SK-N-SH treated with all-trans-retinoic acid at 6 μM for 48 hours (cell line): ENCODE data around the gene FER.

Experiments
- ATAC-seq: fragments of 200-7000 bp; cut with Tn5 transposase; 3 replicates; pipeline ENCODE4 v1.9.1; 2020; ENCODE audit warnings: mild to moderate bottlenecking, moderate library complexity
- ARNTL ChIP-seq: fragments of 450-650 bp; formaldehyde crosslinking; IDR thresholded peaks from 2 replicates; pipeline ENCODE4 v1.5.0; 2020; ENCODE audit warnings: low read depth, mild to moderate bottlenecking, moderate library complexity, borderline replicate concordance
- BACH2 ChIP-seq: fragments of 250-450 bp; sonication (Bioruptor Pico); IDR thresholded peaks from 2 replicates; pipeline ENCODE4 v1.9.0; 2021; ENCODE audit warnings: mild to moderate bottlenecking, borderline replicate concordance
- CSDC2 ChIP-seq: fragments of 250-450 bp; sonication (Bioruptor Pico); IDR thresholded peaks from 2 replicates; pipeline ENCODE4 v1.5.0; 2020; ENCODE audit warnings: mild to moderate bottlenecking, moderate library complexity
- CSRNP3 ChIP-seq: fragments of 250-450 bp; sonication (Bioruptor Pico); IDR thresholded peaks from 2 replicates; pipeline ENCODE4 v1.5.1; 2021; ENCODE audit warnings: mild to moderate bottlenecking, moderate library complexity
- ESRRG ChIP-seq: fragments of 250-450 bp; sonication (Bioruptor Pico); IDR thresholded peaks from 2 replicates; pipeline ENCODE4 v1.6.1; 2021; ENCODE audit warnings: mild to moderate bottlenecking
- GLIS3 ChIP-seq: fragments of 250-450 bp; sonication (Bioruptor Pico); IDR thresholded peaks from 2 replicates; pipeline ENCODE4 v1.5.0; 2020; ENCODE audit warnings: mild to moderate bottlenecking, moderate library complexity
- ISL1 ChIP-seq: fragments of 250-450 bp; sonication (Bioruptor Pico); IDR thresholded peaks from 2 replicates; pipeline ENCODE4 v2.1.2; 2022; ENCODE audit warnings: mild to moderate bottlenecking, moderate library complexity
- OSR1 ChIP-seq: fragments of 250-450 bp; sonication (Bioruptor Pico); IDR thresholded peaks from 2 replicates; pipeline ENCODE4 v1.8.0; 2022; ENCODE audit warnings: moderate library complexity, mild to moderate bottlenecking, inconsistent platforms
- PATZ1 ChIP-seq: fragments of 250-450 bp; sonication (Bioruptor Pico); IDR thresholded peaks from 2 replicates; pipeline ENCODE4 v1.8.0; 2020; ENCODE audit warnings: mild to moderate bottlenecking, moderate library complexity, borderline replicate concordance
- PPARA ChIP-seq: fragments of 250-450 bp; sonication (Bioruptor Pico); IDR thresholded peaks from 2 replicates; pipeline ENCODE4 v1.5.0; 2020; ENCODE audit warnings: mild to moderate bottlenecking, borderline replicate concordance
- RARB ChIP-seq: fragments of 250-450 bp; sonication (Bioruptor Pico); IDR thresholded peaks from 2 replicates; pipeline ENCODE4 v1.8.0; 2021; ENCODE audit warnings: mild to moderate bottlenecking, moderate library complexity
- SNAI2 ChIP-seq: fragments of 250-450 bp; sonication (Bioruptor Pico); IDR thresholded peaks from 2 replicates; pipeline ENCODE4 v1.5.0; 2020; ENCODE audit warnings: mild to moderate bottlenecking, moderate library complexity
- TCF4 ChIP-seq: fragments of 250-450 bp; sonication (Bioruptor Pico); IDR thresholded peaks from 2 replicates; pipeline ENCODE4 v1.8.0; 2021; ENCODE audit warnings: mild to moderate bottlenecking, moderate library complexity, borderline replicate concordance
- TOX ChIP-seq: fragments of 250-450 bp; sonication (Bioruptor Pico); IDR thresholded peaks from 2 replicates; pipeline ENCODE4 v1.8.0; 2021; ENCODE audit warnings: mild to moderate bottlenecking, moderate library complexity, borderline replicate concordance
- TSHZ2 ChIP-seq: fragments of 250-450 bp; sonication (Bioruptor Pico); IDR thresholded peaks from 2 replicates; pipeline ENCODE4 v1.5.0; 2020; ENCODE audit warnings: mild to moderate bottlenecking, moderate library complexity
- ZC3H10 ChIP-seq: fragments of 250-450 bp; sonication (Bioruptor Pico); IDR thresholded peaks from 2 replicates; pipeline ENCODE4 v1.5.1; 2021; ENCODE audit warnings: mild to moderate bottlenecking, moderate library complexity
- ZFP3 ChIP-seq: fragments of 250-450 bp; sonication (Bioruptor Pico); IDR thresholded peaks from 2 replicates; pipeline ENCODE4 v1.5.0; 2020; ENCODE audit warnings: mild to moderate bottlenecking, moderate library complexity
- ZFP30 ChIP-seq: fragments of 450-650 bp; formaldehyde crosslinking; IDR thresholded peaks from 2 replicates; pipeline ENCODE4 v1.5.0; 2022; ENCODE audit warnings: mild to moderate bottlenecking, moderate library complexity
- ZNF565 ChIP-seq: fragments of 450-650 bp; formaldehyde crosslinking; conservative IDR thresholded peaks from 2 replicates; pipeline ENCODE4 v1.5.0; 2020; ENCODE audit warnings: low read depth, mild to moderate bottlenecking, moderate library complexity
- ZNF70 ChIP-seq: fragments of 450-650 bp; formaldehyde crosslinking; IDR thresholded peaks from 2 replicates; pipeline ENCODE4 v1.5.0; 2020; ENCODE audit warnings: mild to moderate bottlenecking, moderate library complexity
- ZNF8 ChIP-seq: fragments of 450-650 bp; formaldehyde crosslinking; IDR thresholded peaks from 2 replicates; pipeline ENCODE4 v1.5.0; 2020; ENCODE audit warnings: mild to moderate bottlenecking, moderate library complexity
- TF ChIP-seq, protein P1 (sequence below): fragments of 250-450 bp; sonication (Bioruptor Pico); IDR thresholded peaks from 2 replicates; pipeline ENCODE4 v1.5.1; 2020; ENCODE audit warnings: low read depth, mild to moderate bottlenecking, moderate library complexity
- TF ChIP-seq, protein P2 (sequence below): fragments of 250-450 bp; sonication (Bioruptor Pico); IDR thresholded peaks from 2 replicates; pipeline ENCODE4 v1.8.0; 2021; ENCODE audit warnings: low read depth, mild to moderate bottlenecking, moderate library complexity, borderline replicate concordance

The FER gene

DNA sequence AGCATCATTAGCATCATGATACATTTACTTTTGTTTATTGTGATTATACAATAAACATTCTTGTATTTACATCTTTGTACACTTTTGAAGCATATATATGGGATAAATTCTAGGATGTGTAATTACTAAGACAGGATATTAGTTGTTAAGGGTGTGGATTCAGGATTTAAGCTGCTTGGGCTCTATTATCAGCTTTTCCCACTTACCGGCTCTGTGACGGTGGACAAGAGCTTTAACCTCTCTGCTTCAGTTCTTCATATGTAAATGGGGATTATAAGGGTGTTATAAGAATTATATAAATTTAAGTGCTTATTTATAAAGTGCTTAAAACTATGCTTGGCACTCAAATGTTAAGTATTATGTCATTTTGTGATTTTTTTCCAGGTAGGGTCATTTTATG lies 131.1 kb downstream of the FER start:
- TF ChIP-seq ZNF8 (CRISPR knock-in tag) (no peak), BACH2 (CRISPR knock-in tag) (no peak), TOX (CRISPR knock-in tag) (no peak), ZNF70 (no peak), PATZ1 (no peak), ZFP30 (CRISPR knock-in tag) (no peak), RARB (CRISPR knock-in tag) (no peak), GLIS3 (CRISPR knock-in tag) (no peak), OSR1 (no peak), ZFP3 (CRISPR knock-in tag) (no peak)
- TF ChIP-seq, protein P1, sequence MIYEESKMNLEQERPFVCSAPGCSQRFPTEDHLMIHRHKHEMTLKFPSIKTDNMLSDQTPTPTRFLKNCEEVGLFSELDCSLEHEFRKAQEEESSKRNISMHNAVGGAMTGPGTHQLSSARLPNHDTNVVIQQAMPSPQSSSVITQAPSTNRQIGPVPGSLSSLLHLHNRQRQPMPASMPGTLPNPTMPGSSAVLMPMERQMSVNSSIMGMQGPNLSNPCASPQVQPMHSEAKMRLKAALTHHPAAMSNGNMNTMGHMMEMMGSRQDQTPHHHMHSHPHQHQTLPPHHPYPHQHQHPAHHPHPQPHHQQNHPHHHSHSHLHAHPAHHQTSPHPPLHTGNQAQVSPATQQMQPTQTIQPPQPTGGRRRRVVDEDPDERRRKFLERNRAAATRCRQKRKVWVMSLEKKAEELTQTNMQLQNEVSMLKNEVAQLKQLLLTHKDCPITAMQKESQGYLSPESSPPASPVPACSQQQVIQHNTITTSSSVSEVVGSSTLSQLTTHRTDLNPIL (CRISPR knock-in tag), result no peak
- ATAC-seq, result no peak

DNA sequence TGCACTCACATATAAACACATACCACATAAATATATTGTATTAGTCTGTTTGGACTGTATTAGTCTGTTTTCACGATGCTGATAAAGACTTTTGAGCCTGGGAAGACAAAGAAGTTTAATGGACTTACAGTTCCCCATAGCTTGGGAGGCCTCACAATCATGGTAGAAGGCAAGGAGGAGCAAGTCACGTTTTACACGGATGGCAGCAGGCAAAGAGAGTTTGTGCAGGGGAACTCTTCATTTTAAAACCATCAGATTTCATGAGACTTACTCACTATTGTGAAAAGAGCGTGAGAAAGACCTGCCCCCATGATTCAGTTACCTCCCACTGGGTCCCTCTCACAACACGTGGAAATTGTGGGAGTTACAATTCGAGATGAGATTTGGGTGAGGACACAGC lies 133.4 kb downstream of the FER start:
- no peak for ATAC-seq
- no peak for TF ChIP-seq ARNTL (CRISPR knock-in tag)
- TF ChIP-seq GLIS3 (CRISPR knock-in tag), result no peak
- no peak for TF ChIP-seq ZFP30 (CRISPR knock-in tag)
- no peak for TF ChIP-seq CSRNP3 (CRISPR knock-in tag)
- no peak for TF ChIP-seq ZFP3 (CRISPR knock-in tag)
- no peak for TF ChIP-seq ZNF8 (CRISPR knock-in tag)

- no peak for ATAC-seq
Measured at GRCh38 chr5:108884736-108885135, 137.0 kb downstream of the FER start.

DNA sequence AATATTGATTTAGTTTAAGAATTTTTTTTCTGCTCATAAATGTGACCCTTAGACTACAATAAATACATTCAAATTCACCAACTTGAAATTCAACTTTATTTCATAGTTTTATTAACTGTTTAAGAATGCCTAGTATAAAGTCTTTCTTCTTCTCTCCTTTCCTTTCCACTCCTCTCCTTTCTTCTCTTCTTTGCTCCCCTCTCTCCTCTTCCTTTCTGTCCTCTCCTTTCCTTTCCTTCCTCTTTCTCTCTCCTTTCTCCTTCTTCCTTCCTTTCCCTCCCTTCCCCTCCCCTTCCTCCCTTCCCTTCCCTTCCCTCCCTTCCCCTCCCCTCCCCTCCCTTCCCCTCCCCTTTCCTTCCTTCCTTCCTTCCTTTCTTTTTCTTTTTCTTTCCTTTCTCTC lies 150.6 kb downstream of the FER start:
- TF ChIP-seq TCF4, result no peak
- no peak for TF ChIP-seq PPARA (CRISPR knock-in tag)
- no peak for TF ChIP-seq ZFP30 (CRISPR knock-in tag)
- TF ChIP-seq SNAI2 (CRISPR knock-in tag), result no peak
- TF ChIP-seq, all 23 proteins: peak for 0
- ATAC-seq, result no peak

More at GRCh38 chr5:108884736-108885135, 137.0 kb downstream of the FER start:
- TF ChIP-seq, protein P2, sequence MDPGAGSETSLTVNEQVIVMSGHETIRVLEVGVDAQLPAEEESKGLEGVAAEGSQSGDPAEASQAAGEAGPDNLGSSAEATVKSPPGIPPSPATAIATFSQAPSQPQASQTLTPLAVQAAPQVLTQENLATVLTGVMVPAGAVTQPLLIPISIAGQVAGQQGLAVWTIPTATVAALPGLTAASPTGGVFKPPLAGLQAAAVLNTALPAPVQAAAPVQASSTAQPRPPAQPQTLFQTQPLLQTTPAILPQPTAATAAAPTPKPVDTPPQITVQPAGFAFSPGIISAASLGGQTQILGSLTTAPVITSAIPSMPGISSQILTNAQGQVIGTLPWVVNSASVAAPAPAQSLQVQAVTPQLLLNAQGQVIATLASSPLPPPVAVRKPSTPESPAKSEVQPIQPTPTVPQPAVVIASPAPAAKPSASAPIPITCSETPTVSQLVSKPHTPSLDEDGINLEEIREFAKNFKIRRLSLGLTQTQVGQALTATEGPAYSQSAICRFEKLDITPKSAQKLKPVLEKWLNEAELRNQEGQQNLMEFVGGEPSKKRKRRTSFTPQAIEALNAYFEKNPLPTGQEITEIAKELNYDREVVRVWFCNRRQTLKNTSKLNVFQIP (CRISPR knock-in tag), result no peak
- TF ChIP-seq ISL1 (CRISPR knock-in tag), result peak; percentile 13; the same call in 1 of the 2 replicates

DNA sequence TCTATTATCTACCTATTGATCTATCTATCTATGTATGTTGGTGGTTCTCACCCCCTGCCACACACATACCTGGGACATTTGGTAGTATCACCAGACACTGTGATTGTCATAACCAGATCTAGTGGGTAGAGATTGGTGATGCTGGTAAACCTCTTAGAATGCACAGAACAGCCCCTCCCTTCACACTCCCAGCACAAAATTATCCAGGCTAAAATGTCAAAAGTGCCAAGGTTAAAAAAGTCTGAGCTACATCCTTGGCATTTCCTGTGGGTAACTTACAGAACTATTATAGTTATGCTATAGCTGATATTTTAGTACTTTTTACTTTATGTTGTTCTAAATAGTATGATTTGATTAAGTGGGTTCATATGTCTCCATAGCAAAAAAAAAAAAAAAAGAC lies 151.0 kb downstream of the FER start:
- no peak for ATAC-seq
- TF ChIP-seq, protein P1 (CRISPR knock-in tag), result no peak
- TF ChIP-seq PPARA (CRISPR knock-in tag) (no peak), ZFP30 (CRISPR knock-in tag) (no peak), CSDC2 (no peak), ZNF565 (CRISPR knock-in tag) (no peak), SNAI2 (CRISPR knock-in tag) (no peak), PATZ1 (no peak), OSR1 (no peak), RARB (CRISPR knock-in tag) (no peak), BACH2 (CRISPR knock-in tag) (no peak), ESRRG (CRISPR knock-in tag) (no peak), ARNTL (CRISPR knock-in tag) (no peak), ZC3H10 (CRISPR knock-in tag) (no peak), TSHZ2 (CRISPR knock-in tag) (no peak), ZNF70 (no peak)
